GM18861 (cell line): ENCODE results near the gene SLC6A20.
A peak's percentile ranks its signal among the peaks of the same experiment; 100 is the strongest.

Experiments
- ATAC-seq: cut with Tn5 transposase; IDR thresholded peaks from one replicate; pipeline ENCODE4 v1.9.1; 2021; ENCODE audit not compliant: unreplicated experiment

Gene SLC6A20, protein sequence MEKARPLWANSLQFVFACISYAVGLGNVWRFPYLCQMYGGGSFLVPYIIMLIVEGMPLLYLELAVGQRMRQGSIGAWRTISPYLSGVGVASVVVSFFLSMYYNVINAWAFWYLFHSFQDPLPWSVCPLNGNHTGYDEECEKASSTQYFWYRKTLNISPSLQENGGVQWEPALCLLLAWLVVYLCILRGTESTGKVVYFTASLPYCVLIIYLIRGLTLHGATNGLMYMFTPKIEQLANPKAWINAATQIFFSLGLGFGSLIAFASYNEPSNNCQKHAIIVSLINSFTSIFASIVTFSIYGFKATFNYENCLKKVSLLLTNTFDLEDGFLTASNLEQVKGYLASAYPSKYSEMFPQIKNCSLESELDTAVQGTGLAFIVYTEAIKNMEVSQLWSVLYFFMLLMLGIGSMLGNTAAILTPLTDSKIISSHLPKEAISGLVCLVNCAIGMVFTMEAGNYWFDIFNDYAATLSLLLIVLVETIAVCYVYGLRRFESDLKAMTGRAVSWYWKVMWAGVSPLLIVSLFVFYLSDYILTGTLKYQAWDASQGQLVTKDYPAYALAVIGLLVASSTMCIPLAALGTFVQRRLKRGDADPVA

DNA sequence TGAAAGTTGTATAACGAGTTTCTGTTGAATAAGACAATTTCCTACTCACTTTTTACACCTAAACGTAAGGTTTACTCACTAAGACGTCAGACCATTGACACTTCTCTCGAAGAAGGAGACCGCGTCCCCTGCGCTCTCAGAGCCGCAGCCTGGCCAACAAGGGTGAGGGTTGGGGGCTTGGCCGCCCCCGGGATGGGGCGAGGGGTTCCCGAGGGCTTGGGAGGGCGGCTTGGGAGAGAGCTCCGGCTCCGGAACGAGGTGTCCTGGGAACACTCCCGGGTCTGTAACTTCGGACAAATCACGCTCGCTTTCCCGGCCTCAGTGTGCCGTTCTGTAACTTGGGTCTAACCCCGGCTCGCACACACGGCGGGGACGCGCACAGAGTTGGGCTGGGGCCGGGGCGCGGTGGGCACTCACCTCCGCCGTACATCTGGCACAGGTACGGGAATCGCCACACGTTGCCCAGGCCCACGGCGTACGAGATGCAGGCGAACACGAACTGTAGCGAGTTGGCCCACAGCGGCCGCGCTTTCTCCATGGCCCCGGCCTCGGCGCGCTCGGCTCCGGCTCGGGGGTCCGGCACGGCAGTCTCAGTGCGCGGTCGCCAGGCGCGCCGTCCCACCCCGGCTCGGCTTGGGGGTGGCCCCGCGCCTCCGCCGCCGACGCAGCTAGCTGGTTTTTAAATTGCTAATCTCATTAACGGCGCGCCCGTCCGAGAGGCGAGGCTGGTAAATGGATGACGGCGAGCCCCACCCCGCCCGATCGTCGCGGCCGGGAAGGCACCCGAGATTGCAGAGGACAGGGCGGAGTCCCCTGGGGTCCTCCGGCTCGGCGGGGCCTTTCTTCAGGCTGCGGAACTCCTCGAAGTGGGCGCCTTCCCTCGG, at the start of gene SLC6A20:
Gene SLC6A20 (minus strand): TSS at position 655 of the 884 bp plus-strand sequence. CDS start 117 bp downstream, at position 538.
- ATAC-seq: no peak

DNA sequence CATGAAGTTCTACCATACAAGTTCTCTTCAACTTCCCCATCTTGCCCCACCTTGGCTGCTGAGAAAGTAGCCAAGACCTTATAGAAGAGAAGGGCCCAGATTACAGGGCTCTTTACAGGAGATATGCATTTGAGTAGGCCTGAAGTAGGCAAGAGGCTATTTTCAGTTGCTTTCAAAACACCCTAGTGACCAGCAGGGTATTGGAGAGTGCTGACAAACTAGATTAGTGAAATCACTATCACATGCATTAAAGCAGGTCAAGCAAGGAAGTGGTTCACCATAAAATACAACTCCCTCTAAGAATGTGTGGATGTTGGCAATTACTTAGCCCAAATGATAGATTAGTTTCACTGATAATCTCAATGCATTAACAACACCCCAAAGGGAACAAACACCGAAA, 48.3 kb upstream of the SLC6A20 start:
- no peak for ATAC-seq

DNA sequence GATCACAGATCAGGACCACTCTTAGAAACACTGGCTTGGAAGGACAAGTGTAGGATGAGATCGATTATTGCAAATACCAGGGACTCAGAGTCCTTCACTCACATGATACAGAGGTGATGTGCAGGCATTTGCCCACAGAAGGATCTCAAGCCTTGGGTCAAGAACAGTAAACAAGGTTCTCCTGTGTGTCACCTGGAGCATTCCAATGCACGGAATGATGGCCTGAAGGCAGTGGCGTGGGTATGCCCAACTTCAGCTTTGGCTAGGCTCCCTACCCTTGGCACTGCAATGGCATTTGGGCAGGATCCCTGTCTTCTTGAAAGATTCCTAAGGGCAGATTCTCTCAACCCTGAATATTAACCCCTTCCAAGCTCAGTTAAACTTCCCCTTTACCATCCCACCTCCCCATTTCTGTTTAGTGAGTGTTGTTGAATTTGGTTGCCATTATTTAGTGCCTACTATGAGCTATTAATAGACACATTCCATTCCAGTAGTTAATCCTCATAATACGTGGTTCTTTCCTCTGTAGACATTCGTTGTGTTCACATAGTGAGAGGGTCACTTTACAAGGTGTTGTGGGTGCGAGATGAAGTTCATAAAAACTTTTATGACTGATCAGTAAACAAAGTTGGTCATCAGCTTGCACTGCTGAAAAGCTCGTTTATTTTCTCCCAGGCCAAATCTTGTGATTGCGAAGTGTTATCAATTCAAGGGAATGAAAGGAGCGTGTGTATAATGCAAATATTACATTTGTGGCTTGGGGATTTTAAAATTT, 46.7 kb upstream of the SLC6A20 start:
- no peak for ATAC-seq

DNA sequence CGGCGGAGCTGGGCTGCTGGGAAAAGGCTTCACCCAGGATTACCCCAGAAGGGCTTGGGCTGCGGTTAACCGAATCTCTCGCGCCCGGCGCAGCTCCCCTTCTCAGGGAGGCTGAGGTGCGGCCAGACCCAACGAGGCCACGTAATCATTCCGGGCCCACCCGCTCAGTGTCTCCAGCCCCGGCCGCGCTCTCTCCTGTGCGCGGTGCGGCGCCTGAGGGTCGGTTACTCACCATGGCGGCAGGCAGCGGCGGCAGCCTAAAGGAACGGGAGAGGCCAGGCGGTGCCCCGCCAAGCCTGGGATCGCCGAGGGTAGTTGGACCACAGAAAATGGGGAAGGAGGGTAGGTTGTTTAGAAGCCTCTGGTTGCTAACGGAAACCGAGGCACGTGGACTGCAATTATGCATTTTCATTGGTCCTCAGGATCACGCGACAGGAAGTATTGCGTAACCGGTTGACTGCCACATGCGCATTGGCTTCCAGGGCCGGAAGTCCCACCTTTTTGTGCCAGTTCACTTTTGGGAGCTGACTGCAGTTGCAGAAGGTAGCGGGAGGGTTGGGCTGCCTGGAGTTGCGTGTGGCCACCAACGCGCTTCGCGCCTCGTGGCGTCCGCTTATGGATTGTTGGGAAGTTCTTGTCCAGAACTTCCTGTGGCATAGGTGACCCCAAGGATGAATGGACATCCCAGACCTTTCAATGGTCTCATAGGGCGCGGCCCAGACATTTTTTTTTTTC, 45.6 kb upstream of the SLC6A20 start, which contains the start of gene LZTFL1:
Gene LZTFL1 (minus strand): TSS at position 363 of the 735 bp plus-strand sequence. CDS start 128 bp downstream, at position 235.
- ATAC-seq: peak; percentile 67

DNA sequence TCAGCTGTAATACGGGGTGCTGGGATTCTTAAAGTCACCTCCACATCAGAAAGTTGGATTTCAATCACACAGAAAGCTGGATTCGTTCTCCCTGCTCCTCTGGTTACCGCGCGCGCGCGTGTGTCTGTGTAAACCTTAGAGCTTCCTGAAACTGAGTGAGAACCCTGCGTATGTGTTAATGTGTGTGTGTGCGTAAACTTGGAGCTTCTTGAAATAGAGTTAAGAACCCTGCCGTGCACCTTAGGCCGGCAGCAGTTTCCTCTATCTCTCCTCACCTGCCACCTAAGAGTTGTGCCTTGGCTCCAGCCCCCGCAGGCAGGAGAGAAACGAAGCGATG, 45.1 kb upstream of the SLC6A20 start:
- no peak for ATAC-seq

DNA sequence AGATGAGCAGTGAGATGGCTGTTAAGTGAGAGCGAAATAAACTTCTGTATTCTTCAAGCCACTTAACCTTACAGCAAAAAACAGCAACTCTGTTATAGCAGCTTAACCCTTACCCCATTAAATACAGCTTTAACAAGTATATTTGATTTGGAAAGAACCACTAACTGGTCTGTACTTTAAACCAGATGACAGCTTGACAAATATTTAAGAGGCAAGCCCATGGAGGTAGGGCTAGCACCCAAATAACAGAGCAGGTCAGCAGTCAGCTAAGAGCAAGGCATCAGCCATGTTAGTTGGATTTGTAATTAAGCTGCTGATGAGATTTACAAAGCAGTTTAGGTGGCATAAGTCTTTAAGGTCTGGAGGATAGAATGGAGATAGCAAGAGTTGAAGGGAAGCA, 42.1 kb upstream of the SLC6A20 start:
- no peak for ATAC-seq

DNA sequence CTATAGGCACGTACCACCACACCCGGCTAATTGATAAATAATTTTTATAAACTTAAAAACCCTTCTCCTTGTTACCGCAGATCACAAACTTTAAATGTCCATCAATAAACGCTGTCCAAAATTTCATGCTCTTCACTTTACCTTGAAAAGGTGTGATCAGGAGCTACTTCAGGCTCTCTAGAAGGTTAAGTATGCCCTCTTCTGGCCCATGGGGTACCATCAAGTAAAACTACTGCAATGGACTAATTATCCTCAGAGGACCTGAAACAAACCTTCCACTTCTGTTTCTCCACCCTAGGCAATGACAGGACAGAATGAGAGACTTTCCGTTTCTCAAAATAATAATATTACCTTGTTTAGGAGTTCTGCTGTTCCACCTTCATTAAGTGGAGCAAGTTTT, 36.4 kb upstream of the SLC6A20 start:
- no peak for ATAC-seq

DNA sequence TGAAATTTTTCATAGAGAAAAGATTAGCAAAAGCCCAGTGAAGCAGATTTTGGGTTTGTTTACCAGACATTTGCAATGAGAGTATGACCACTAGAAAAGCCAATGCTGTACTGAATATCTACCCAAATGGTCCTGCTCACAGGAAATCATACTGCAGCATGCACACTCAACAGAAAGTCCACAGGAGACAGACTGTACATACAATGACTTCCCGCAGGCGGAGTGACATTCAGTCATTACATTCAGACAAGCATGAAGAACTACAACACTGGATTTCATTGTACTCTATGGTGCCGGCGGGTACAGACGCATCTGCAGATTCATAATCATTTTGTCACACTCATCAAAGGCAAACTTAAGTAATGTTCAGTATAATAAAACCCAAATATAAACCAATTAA, 33.8 kb upstream of the SLC6A20 start:
- ATAC-seq: no peak

DNA sequence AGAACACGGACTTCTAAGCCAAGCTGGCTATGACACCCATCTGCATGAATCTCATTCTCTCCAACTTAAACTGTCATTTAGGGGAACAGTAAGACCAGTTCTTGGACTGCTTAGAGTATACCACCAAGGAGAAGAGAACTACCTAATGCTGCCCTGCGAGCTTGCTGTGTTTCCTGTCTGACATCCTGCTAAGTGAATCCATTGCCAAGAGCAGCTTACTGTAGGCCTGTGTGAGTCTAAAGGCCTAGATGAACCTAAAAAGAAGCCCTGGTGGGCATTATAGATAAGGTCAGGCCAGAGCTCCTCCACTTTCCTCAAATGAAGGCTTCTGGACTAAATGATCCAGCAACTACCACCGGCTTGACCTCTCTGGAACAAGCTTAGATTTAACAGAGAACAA, 30.6 kb upstream of the SLC6A20 start:
- ATAC-seq: no peak

DNA sequence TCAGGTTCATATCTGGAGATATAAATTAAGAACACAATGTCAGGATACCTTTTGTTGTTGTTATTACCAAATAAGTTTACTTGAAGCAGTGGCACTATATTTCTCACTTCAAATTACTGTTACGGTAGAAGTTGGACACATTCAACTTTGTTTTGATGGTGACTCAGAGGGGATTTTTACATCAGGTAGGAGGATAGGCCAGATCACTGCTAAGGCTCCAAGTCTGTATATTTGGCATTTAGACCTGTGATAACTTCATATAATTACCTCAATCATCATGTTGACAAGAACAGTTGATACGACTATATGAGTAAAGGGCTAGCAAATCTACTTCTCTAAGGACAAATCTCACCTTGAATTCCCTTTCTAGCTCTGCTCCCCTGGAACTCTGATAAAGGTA, 30.0 kb upstream of the SLC6A20 start:
- ATAC-seq: no peak

DNA sequence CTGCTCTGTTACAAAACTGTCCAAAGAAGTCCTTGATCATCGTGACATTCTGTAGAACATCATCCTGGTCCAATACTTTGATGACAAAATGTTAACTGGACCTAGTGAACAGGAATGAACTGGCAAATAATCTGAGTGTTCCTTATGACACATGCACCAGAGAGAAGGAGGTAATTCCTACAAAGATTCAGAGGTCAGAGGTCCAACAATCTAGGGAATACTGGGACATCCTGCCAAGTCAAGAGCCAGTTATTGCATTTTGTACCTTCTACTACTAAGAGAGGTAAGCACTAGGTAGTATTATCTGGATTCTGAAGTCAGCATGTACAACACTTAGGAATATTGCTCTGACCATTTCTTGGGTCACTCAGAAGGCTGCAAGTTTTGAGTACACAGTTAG, 24.8 kb upstream of the SLC6A20 start:
- ATAC-seq: no peak

DNA sequence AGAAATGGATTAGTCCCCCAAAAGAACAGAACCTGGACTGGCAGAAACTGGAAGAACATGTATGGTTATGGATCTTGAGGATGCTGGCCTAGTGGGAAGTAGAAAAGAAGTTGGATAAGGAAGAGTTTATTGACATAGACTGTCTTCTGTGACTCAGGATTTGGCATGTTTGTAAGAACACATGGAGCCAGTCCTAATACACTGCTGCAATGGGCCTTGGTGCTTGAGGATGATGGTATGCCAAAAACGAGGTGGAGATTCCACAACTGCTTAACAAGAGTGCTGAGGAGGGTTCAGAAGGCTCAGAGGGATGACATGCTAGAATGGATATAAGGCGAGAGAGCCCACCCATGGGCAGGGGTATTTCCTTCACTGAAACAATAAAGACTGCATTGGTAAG, 23.2 kb upstream of the SLC6A20 start:
- ATAC-seq: no peak

DNA sequence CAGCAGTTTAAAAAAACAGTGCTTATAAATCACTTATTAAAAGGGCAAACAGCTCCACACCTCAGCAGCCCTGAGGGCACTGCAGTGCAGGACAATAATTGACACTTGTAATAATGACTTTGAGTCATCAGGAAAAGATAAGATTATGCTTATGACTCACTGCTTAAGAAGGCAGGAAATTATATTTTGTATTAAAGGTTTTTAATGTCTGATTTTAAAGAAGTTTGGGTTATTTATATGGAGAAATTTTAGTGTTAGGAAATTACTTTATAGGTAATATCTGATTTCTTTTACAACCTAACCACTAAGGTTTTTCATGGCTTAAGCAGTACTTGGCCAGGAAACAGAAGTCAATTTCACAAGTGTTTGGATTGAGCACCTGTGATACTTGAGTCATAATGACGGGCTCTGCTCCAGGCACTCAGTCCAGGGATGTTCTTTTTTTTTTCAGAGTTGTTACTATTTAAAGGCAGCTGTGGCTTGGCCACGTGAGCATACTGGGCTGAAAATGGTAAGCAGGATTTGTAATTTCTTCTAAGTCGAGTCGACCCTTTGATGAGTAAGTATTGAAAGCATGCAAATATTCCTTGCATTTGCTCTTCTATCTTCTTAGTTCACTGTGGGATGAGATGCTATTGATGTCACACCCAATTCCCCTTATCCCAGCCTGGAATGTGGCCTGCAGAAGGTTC, 21.6 kb upstream of the SLC6A20 start:
- ATAC-seq: no peak

DNA sequence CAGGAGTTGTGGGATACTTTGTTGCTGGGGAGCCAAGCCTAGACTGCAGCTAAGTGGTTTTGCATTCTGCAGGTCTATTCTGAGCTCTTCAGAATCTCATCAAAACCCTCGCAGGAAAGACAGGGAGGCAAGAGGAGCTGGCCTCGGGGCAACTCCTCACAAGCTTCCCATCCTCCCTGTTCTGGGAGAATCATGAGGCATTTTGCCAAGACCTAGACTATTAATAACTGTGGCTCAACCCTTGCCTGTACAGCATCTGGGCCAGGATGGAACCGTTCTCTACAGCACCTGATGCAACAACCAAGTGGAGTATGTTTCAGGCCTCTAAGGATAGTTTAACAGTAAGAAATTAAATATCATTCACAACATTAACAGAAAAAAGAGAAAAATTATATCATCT, 20.2 kb upstream of the SLC6A20 start:
- ATAC-seq: no peak

DNA sequence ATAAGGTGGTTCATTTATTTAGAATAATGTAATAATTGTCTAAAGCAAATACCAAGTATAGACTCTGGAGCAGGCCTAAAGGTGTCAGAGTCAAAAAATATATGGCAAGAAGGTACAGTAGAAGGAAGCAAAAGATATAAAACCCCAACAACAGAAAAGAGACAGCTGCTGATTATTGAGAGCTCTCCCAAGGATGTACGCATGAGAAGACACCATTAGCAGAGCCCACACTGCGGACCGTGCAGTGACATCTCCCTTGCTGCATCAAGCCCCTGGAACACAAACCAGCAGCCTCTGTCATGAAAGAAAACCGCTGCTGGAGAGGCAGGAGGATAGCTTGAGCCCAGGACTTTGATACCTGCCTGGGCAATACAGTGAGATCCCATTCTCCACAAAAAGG, 18.0 kb upstream of the SLC6A20 start:
- no peak for ATAC-seq

DNA sequence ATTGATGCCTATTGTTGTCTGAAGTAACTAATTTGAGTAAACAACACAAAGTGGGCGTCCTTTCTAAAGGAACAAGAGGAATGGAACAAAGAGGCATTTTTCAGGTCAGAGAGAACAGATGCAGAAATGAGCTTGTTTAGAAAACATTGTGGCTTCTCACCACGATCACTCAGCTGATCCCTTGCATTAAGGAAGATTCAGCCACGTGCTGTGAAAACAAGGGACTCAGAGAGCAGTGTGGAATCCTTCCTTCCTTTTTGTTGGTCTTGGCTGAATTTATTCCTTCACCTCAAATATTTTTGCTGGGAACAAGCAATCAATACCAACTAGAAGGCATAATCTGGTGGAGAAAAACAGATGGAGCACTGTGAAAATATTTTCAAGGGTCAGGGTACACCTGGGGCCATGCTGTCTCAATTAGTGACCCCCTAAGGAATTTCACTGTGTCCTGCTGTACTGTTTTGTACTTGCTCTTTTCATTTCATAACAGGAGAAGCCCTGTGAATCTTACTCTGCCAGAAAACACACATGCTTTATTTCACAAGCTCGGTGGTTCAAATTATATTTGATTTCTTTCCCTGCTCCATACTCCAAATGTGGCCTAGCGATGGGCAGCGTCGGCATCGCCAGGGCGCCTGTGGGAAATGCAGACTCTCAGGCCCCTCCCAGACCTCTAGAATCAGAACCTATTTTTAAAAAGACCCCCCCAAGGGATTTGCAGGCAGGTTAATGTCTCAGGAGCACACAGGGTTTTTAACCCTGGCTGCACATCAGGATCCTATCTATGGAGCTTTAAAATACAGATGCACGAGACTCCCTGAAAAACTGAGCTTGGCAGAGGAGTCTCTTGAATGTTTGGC, 11.6 kb upstream of the SLC6A20 start:
- no peak for ATAC-seq

DNA sequence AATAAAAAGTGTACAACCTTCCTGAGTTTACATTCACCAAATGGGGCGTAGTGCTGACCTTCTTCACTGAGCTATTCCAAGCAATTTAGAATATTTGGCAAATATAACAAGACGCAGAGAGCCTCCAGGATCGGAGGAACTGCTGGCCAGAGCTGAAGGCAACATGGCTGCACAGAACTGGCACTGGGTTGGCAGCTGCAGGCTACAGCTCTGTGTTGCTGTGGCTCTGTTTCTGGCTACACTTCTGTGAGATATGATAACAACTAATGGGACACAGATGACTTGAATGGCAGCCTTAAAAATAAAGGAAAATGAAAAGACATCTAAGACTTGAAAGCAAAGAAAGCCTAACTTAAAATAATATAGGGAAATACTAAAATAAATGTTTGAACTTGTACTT, 10.8 kb upstream of the SLC6A20 start:
- ATAC-seq: no peak

DNA sequence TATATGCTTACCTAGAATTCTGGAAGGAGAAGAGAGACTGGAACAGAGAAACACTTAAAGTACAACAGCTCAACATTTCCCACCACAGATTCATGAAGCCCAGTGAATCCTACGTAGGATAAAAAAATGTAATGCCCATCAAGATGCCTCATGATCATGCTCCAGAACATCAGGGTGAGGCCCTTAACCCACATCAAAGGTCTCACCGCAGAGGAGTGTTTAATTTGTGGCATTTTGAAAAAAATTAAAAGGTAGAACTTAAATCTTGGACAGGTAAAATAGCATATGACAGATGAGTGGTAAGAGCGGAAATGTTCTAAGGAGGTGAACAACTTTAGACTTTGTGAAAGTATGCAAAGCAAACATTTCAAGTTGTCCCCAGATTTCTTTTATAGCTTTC, 9.7 kb upstream of the SLC6A20 start:
- ATAC-seq: no peak
